SK-N-SH (cell line): Measurements from ENCODE around the gene OSBP2. TPM values are rescaled to one million over a fixed set of nuclear protein-coding genes. Genes with fewer than 3 reads are reported as not detected.
A peak's percentile ranks its signal among the peaks of the same experiment; 100 is the strongest.

Source experiments
- CTCF ChIA-PET: fragments of 300-600, 350-600 bp; formaldehyde crosslinking; extraction: SDS; loops from one replicate; lab custom pipeline; 2021; lab: Yijun Ruan, JAX
- POLR2A ChIA-PET: fragments of 350-600 bp; sonication (Branson Sonifier 250); formaldehyde crosslinking; extraction: SDS; loops from one replicate; lab custom pipeline; 2020; ENCODE audit warnings: antibody characterized with exemption, inconsistent platforms; lab: Yijun Ruan, JAX
- DNase-seq: peaks from one replicate; pipeline ENCODE4 v3.0.0; 2012
- H2AFZ ChIP-seq: fragments of 200-600 bp; sonication (generic); 2 replicates; pipeline ENCODE4 v1.8.1; 2016; ENCODE audit warnings: antibody characterized with exemption, mild to moderate bottlenecking, low read depth
- H3F3A ChIP-seq: fragments of 200-600 bp; sonication (generic); replicated peaks from 2 replicates; pipeline ENCODE3; 2016; ENCODE audit warnings: antibody characterized with exemption, mild to moderate bottlenecking; ENCODE audit not compliant: insufficient read depth
- H3K27ac ChIP-seq, 2 experiments: fragments of 200-500 bp in 1 of 2; fragments of 200-600 bp in 1 of 2; sonication (Bioruptor generic) in 1 of 2; sonication (generic), shearing (Covaris generic) in 1 of 2; 2 replicates each; pipeline versions ENCODE4 v1.5.1 to v1.6.1; 2014 to 2016; ENCODE audit warnings: low read depth in 2 of 2, inconsistent platforms in 1 of 2, low read length in 1 of 2, mild to moderate bottlenecking in 1 of 2, mixed read lengths in 1 of 2
- H3K27me3 ChIP-seq: fragments of 200-600 bp; sonication (generic), shearing (Covaris generic); 2 replicates; pipeline ENCODE4 v1.6.1; 2016; ENCODE audit warnings: mixed run types; ENCODE audit not compliant: insufficient read depth
- H3K36me3 ChIP-seq, 2 experiments: fragments of 200-500 bp in 1 of 2; fragments of 200-600 bp in 1 of 2; sonication (Bioruptor generic) in 1 of 2; sonication (generic) in 1 of 2; replicated peaks in 1 of 2; 2 replicates each; pipeline versions ENCODE3 to v1.5.1; 2014 to 2016; ENCODE audit warnings: low read length in 1 of 2, mild to moderate bottlenecking in 1 of 2; ENCODE audit not compliant: insufficient read depth in 2 of 2, control insufficient read depth in 1 of 2
- H3K4me1 ChIP-seq, 2 experiments: fragments of 200-500 bp in 1 of 2; fragments of 200-600 bp in 1 of 2; sonication (Bioruptor generic) in 1 of 2; sonication (generic), shearing (Covaris generic) in 1 of 2; 2 replicates each; pipeline versions ENCODE4 v1.5.1 to v1.6.1; 2014 to 2016; ENCODE audit warnings: low read depth in 1 of 2, low read length in 1 of 2, mixed run types in 1 of 2; ENCODE audit not compliant: insufficient read depth in 2 of 2, control insufficient read depth in 1 of 2
- H3K4me2 ChIP-seq: fragments of 200-600 bp; sonication (generic), shearing (Covaris generic); 2 replicates; pipeline ENCODE4 v1.6.1; 2017; ENCODE audit warnings: mixed run types
- H3K4me3 ChIP-seq, 2 experiments: fragments of 200-500 bp in 1 of 2; fragments of 200-600 bp in 1 of 2; sonication (Bioruptor generic) in 1 of 2; sonication (generic), shearing (Covaris generic) in 1 of 2; 2 replicates each; pipeline versions ENCODE4 v1.5.1 to v1.8.1; 2014 to 2016; ENCODE audit warnings: low read depth in 2 of 2, inconsistent platforms in 1 of 2, low read length in 1 of 2, mild to moderate bottlenecking in 1 of 2, mixed read lengths in 1 of 2, moderate library complexity in 1 of 2
- H3K79me2 ChIP-seq: fragments of 200-600 bp; sonication (generic); 2 replicates; pipeline ENCODE4 v1.8.1; 2017; ENCODE audit warnings: mild to moderate bottlenecking; ENCODE audit not compliant: insufficient read depth
- H3K9ac ChIP-seq: fragments of 200-600 bp; sonication (generic); 2 replicates; pipeline ENCODE4 v1.6.1; 2017; ENCODE audit warnings: mixed run types
- H3K9me2 ChIP-seq: fragments of 200-600 bp; sonication (generic); 2 replicates; pipeline ENCODE4 v1.6.1; 2017; ENCODE audit warnings: mixed run types
- H3K9me3 ChIP-seq: fragments of 200-600 bp; sonication (generic); 2 replicates; pipeline ENCODE4 v1.6.1; 2017; ENCODE audit warnings: mixed run types, mild to moderate bottlenecking, moderate library complexity
- H4K20me1 ChIP-seq: fragments of 200-600 bp; sonication (generic); 2 replicates; pipeline ENCODE4 v1.6.1; 2017; ENCODE audit warnings: mild to moderate bottlenecking, mixed run types; ENCODE audit not compliant: insufficient read depth
- ELF1 ChIP-seq: IDR thresholded peaks from 2 replicates; pipeline ENCODE4 v1.4.0; 2012
- EP300 ChIP-seq, 2 experiments: IDR thresholded peaks; 2 replicates each; pipeline versions ENCODE4 v1.4.0 to v1.6.1; 2012; ENCODE audit warnings: borderline replicate concordance in 1 of 2, low read depth in 1 of 2, low read length in 1 of 2
- EZH2phosphoT487 ChIP-seq: fragments of 200-600 bp; sonication (generic); IDR thresholded peaks from 2 replicates; pipeline ENCODE4 v1.6.1; 2017; ENCODE audit warnings: low read depth, mixed run types, mild to moderate bottlenecking, antibody characterized with exemption, moderate library complexity, borderline replicate concordance
- FOXJ3 ChIP-seq: sonication (generic); formaldehyde crosslinking; IDR thresholded peaks from 2 replicates; pipeline ENCODE4 v1.5.1; 2020; ENCODE audit warnings: mild to moderate bottlenecking, missing genetic modification reagents
- IRF3 ChIP-seq: fragments of 150-350 bp; IDR thresholded peaks from 2 replicates; pipeline ENCODE4 v1.6.1; 2016; ENCODE audit warnings: mild to moderate bottlenecking, low read depth, low read length
- MAX ChIP-seq: IDR thresholded peaks from 2 replicates; pipeline ENCODE4 v1.4.0; 2012; ENCODE audit warnings: low read depth
- MEF2A ChIP-seq: IDR thresholded peaks from 2 replicates; pipeline ENCODE4 v1.4.0; 2012; ENCODE audit warnings: low read depth, borderline replicate concordance
- NRF1 ChIP-seq: IDR thresholded peaks from 2 replicates; pipeline ENCODE4 v1.6.1; 2012; ENCODE audit warnings: low read depth, mild to moderate bottlenecking, low read length
- RAD21 ChIP-seq: IDR thresholded peaks from 2 replicates; pipeline ENCODE4 v1.6.1; 2012; ENCODE audit warnings: mild to moderate bottlenecking, low read length
- RFX5 ChIP-seq: IDR thresholded peaks from 2 replicates; pipeline ENCODE4 v1.6.1; 2012; ENCODE audit warnings: mild to moderate bottlenecking, improper control_type of control experiment, low read length
- SIN3A ChIP-seq: IDR thresholded peaks from 2 replicates; pipeline ENCODE4 v1.6.1; 2012; ENCODE audit warnings: low read depth, mild to moderate bottlenecking, low read length, moderate library complexity, borderline replicate concordance
- SMC3 ChIP-seq: IDR thresholded peaks from 2 replicates; pipeline ENCODE4 v1.6.1; 2012; ENCODE audit warnings: low read depth, low read length, improper control_type of control experiment
- TEAD4 ChIP-seq: IDR thresholded peaks from 2 replicates; pipeline ENCODE4 v1.4.0; 2012; ENCODE audit warnings: mild to moderate bottlenecking, borderline replicate concordance; ENCODE audit not compliant: insufficient read depth
- WGBS: methylation state at CpG from one replicate; pipeline ENCODE4 v1.1.6; 2017; ENCODE audit warnings: low lambda C conversion rate; 5-methylcytosine and 5-hydroxymethylcytosine counted together
- polyA plus RNA-seq, 3 experiments: library from polyadenylated mRNA; depleted of rRNA; stranded (reverse); fragments of >200 nt; gene quantifications; 2 replicates each; pipeline ENCODE4 v1.2.3, GENCODE V29; 2012
- TF ChIP-seq, protein P1 (sequence below): IDR thresholded peaks from 2 replicates; pipeline ENCODE4 v1.4.0; 2012; ENCODE audit warnings: low read depth, borderline replicate concordance
- TF ChIP-seq, protein P2 (sequence below): IDR thresholded peaks from 2 replicates; pipeline ENCODE4; 2012
- TF ChIP-seq, protein P3 (sequence below): fragments of 150-350 bp; IDR thresholded peaks from 2 replicates; pipeline ENCODE4 v1.6.1; 2017; ENCODE audit warnings: antibody characterized with exemption, low read length, low read depth, borderline replicate concordance

The OSBP2 gene
- polyA plus RNA-seq, 1 of the 3 experiments (the other 2 are of a cell fraction): 3.1 TPM

DNA sequence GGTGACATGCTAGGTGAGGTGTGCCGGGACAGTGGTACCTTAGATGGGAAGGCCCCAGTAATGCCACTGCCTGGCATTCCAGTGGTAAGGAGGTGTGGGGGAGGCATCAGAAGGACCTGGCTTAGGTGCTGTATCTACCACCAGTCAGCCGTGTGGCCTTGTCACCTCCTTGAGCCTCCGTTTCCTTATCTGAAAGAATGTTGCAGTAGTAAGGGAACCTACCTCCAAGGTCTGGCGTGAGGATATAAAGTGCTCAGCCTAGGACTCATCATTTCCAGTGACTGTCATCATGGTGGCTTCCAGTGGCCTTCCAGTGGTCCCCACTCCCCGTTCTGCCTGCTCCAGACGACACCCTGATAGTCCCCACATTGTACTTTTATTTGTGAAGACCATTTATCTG, 20.2 kb upstream of the OSBP2 start:
- WGBS: 91% methylated on average over 5 of the region's 6 CpGs
- H4K20me1 ChIP-seq: no peaks in the 10 kb centered on the region
- CTCF ChIA-PET: interaction anchor here (1.3 to 1.6 kb wide), 2 partner anchors 40 to 81 kb away, joined by 5 to 7 read pairs; no protein-coding TSS in a partner anchor

More for the DNA sequence above, 20.2 kb upstream of the OSBP2 start:
- H3F3A ChIP-seq: no peaks in the 10 kb centered on the region
- POLR2A ChIA-PET: no interaction called here
- no peaks in the 10 kb centered on the region for H3K9me3 ChIP-seq
- no peak overlapping the region for H2AFZ ChIP-seq
- H3K9ac ChIP-seq: no peak overlapping the region
- H3K4me2 ChIP-seq: no peak overlapping the region
- H3K4me3 ChIP-seq: no peak overlapping the region
- H3K4me1 ChIP-seq: peaks cover 0 to 25% of the 10 kb centered on the region in 2 experiments; a peak in 1 of 4 replicates
- no peaks in the 10 kb centered on the region for H3K36me3 ChIP-seq
- H3K27ac ChIP-seq: peak overlapping the region in 1 of 2 experiments; percentile 80; a peak in 1 of 4 replicates
- H3K79me2 ChIP-seq: no peaks in the 10 kb centered on the region
- no peaks in the 10 kb centered on the region for H3K9me2 ChIP-seq
- no peak for DNase-seq
- no peaks in the 10 kb centered on the region for H3K27me3 ChIP-seq
- TF ChIP-seq FOXJ3 (CRISPR knock-in tag) (no peak), MAX (no peak), ELF1 (no peak), RFX5 (no peak), NRF1 (no peak), RAD21 (no peak), EP300 (IDR thresholded peaks at IDR 0.05; ENCODE audit: borderline replicate concordance in 1 of 2, low read depth in 1 of 2, low read length in 1 of 2) (no peak), IRF3 (no peak), TEAD4 (no peak), SIN3A (no peak), MEF2A (no peak), EZH2phosphoT487 (no peak), SMC3 (no peak)
- TF ChIP-seq, protein P1, sequence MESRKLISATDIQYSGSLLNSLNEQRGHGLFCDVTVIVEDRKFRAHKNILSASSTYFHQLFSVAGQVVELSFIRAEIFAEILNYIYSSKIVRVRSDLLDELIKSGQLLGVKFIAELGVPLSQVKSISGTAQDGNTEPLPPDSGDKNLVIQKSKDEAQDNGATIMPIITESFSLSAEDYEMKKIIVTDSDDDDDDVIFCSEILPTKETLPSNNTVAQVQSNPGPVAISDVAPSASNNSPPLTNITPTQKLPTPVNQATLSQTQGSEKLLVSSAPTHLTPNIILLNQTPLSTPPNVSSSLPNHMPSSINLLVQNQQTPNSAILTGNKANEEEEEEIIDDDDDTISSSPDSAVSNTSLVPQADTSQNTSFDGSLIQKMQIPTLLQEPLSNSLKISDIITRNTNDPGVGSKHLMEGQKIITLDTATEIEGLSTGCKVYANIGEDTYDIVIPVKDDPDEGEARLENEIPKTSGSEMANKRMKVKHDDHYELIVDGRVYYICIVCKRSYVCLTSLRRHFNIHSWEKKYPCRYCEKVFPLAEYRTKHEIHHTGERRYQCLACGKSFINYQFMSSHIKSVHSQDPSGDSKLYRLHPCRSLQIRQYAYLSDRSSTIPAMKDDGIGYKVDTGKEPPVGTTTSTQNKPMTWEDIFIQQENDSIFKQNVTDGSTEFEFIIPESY: no peak
- TF ChIP-seq, protein P2, sequence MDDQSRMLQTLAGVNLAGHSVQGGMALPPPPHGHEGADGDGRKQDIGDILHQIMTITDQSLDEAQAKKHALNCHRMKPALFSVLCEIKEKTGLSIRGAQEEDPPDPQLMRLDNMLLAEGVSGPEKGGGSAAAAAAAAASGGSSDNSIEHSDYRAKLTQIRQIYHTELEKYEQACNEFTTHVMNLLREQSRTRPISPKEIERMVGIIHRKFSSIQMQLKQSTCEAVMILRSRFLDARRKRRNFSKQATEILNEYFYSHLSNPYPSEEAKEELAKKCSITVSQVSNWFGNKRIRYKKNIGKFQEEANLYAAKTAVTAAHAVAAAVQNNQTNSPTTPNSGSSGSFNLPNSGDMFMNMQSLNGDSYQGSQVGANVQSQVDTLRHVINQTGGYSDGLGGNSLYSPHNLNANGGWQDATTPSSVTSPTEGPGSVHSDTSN: no peak
- TF ChIP-seq, protein P3, sequence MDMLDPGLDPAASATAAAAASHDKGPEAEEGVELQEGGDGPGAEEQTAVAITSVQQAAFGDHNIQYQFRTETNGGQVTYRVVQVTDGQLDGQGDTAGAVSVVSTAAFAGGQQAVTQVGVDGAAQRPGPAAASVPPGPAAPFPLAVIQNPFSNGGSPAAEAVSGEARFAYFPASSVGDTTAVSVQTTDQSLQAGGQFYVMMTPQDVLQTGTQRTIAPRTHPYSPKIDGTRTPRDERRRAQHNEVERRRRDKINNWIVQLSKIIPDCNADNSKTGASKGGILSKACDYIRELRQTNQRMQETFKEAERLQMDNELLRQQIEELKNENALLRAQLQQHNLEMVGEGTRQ: no peak
- TF ChIP-seq, all 33 proteins: peak for 0
